ENCODE measurements around the gene DCDC1.

DNA sequence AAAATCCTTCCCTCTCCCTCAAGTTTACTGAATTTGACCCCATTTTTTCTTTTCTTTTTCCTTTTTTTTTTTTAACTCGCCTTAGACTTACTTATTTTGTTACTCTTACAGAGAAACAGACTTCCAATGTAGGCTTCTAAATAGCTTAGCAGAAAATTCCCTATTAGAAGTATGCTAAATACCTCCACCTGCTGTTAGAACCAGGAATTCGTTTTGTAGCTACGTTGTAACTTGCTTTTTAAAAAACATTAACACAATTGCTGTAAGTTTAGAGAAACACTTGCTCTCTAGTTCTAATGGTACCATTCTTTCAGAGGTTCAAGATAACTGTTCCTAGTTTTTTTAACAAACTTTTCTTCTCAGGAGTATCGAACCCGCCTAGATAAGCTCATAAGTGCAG, 324.2 kb downstream of the DCDC1 start:
- TF ChIP-seq POLR2A (IDR thresholded peaks at IDR 0.05): no peak
- TF ChIP-seq, protein P1, sequence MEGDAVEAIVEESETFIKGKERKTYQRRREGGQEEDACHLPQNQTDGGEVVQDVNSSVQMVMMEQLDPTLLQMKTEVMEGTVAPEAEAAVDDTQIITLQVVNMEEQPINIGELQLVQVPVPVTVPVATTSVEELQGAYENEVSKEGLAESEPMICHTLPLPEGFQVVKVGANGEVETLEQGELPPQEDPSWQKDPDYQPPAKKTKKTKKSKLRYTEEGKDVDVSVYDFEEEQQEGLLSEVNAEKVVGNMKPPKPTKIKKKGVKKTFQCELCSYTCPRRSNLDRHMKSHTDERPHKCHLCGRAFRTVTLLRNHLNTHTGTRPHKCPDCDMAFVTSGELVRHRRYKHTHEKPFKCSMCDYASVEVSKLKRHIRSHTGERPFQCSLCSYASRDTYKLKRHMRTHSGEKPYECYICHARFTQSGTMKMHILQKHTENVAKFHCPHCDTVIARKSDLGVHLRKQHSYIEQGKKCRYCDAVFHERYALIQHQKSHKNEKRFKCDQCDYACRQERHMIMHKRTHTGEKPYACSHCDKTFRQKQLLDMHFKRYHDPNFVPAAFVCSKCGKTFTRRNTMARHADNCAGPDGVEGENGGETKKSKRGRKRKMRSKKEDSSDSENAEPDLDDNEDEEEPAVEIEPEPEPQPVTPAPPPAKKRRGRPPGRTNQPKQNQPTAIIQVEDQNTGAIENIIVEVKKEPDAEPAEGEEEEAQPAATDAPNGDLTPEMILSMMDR (IDR thresholded peaks at IDR 0.05): no peak
